Mucosa of rectum (tissue), 2 donors: Measurements from ENCODE around the gene ADAP1.

ENCODE experiments used
- H3K27ac ChIP-seq, 2 donors: one replicate each; pipeline ENCODE4 v1.7.0; 2013; ENCODE audit warnings: inconsistent platforms in 2 of 2, low read depth in 2 of 2, low read length in 2 of 2
- H3K27me3 ChIP-seq, 2 donors: one replicate each; pipeline ENCODE4 v1.7.0; 2013; ENCODE audit warnings: low read length in 2 of 2; ENCODE audit not compliant: control insufficient read depth in 2 of 2, insufficient read depth in 2 of 2
- H3K36me3 ChIP-seq, 2 donors: one replicate each; pipeline ENCODE4 v1.7.0; 2013; ENCODE audit warnings: low read length in 2 of 2; ENCODE audit not compliant: control insufficient read depth in 2 of 2, insufficient read depth in 2 of 2
- H3K4me1 ChIP-seq, 2 donors: one replicate each; pipeline ENCODE4 v1.7.0; 2013; ENCODE audit warnings: low read length in 2 of 2, mild to moderate bottlenecking in 1 of 2; ENCODE audit not compliant: control insufficient read depth in 2 of 2, insufficient read depth in 2 of 2
- H3K4me3 ChIP-seq, 2 donors: one replicate each; pipeline ENCODE4 v1.7.0; 2013; ENCODE audit warnings: low read length in 2 of 2
- H3K9ac ChIP-seq, 2 donors: one replicate each; pipeline ENCODE4 v1.7.0; 2013; ENCODE audit warnings: low read length in 2 of 2, low read depth in 1 of 2, mild to moderate bottlenecking in 1 of 2
- H3K9me3 ChIP-seq, 2 donors: one replicate each; pipeline ENCODE4 v1.7.0; 2013; ENCODE audit warnings: low read length in 2 of 2; ENCODE audit not compliant: control insufficient read depth in 2 of 2
- donor health status: healthy.
- donor health status: Normal muscosa, but diverticular disease.

ADAP1 gene

GRCh38 chr7:871900-872537 lies 82.5 kb downstream of the ADAP1 start:
- H3K9ac ChIP-seq, result no peak overlapping the region
- peak overlapping the region in 1 of 2 donors; percentile 3 for H3K27ac ChIP-seq

GRCh38 chr7:869348-869747 lies 85.1 kb downstream of the ADAP1 start:
- Histone ChIP-seq H3K27ac (no peak overlapping the region), H3K4me1 (peaks cover 18 to 21% of the 10 kb centered on the region in 2 donors), H3K27me3 (no peaks in the 10 kb centered on the region), H3K36me3 (peaks cover 48 to 49% of the 10 kb centered on the region in 2 donors), H3K4me3 (no peak overlapping the region), H3K9me3 (no peaks in the 10 kb centered on the region), H3K9ac (no peak overlapping the region)

More at GRCh38 chr7:871900-872537, 82.5 kb downstream of the ADAP1 start:
- Histone ChIP-seq H3K36me3 (peaks cover 32 to 33% of the 10 kb centered on the region in 2 donors), H3K9me3 (no peaks in the 10 kb centered on the region), H3K27me3 (no peaks in the 10 kb centered on the region), H3K4me3 (no peak overlapping the region), H3K4me1 (peaks cover 17 to 20% of the 10 kb centered on the region in 2 donors)

DNA sequence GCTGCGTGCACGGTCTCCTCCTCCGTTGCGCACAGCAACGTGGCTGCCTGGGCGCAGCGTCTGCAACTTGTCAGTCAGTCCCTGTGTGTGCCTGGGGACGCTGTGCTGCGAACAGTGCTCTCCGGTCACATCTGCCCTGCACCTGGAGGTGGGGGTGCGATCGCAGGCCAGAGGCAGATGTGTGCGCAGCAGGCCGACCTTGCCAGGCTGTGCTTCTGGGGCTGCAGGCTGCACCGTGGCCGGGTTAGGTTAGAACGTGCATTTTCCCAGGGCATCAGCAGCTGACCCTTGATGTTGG lies 86.3 kb downstream of the ADAP1 start:
- Histone ChIP-seq H3K4me3 (no peak overlapping the region), H3K27ac (peak overlapping the region; percentile 80 to 86), H3K4me1 (peaks cover 13 to 14% of the 10 kb centered on the region in 2 donors), H3K27me3 (no peaks in the 10 kb centered on the region), H3K9ac (peak overlapping the region in 1 of 2 donors; percentile 58), H3K9me3 (no peaks in the 10 kb centered on the region), H3K36me3 (peaks cover 51 to 53% of the 10 kb centered on the region in 2 donors)

- peaks cover 12 to 14% of the 10 kb centered on the region in 2 donors for H3K4me1 ChIP-seq
- H3K36me3 ChIP-seq, result peaks cover 50 to 52% of the 10 kb centered on the region in 2 donors
- peak overlapping the region in 1 of 2 donors; percentile 15 for H3K4me3 ChIP-seq
- H3K9me3 ChIP-seq, result no peaks in the 10 kb centered on the region
- H3K27me3 ChIP-seq, result no peaks in the 10 kb centered on the region
- H3K27ac ChIP-seq, result peak overlapping the region; percentile 80 to 86
- peak overlapping the region in 1 of 2 donors; percentile 58 for H3K9ac ChIP-seq
These were observed 86.9 kb downstream of the ADAP1 start for GRCh38 chr7:867406-868188.

- H3K27me3 ChIP-seq, result no peaks in the 10 kb centered on the region
- H3K4me3 ChIP-seq, result peak overlapping the region in 1 of 2 donors; percentile 15
- H3K27ac ChIP-seq, result peak overlapping the region; percentile 80 to 86
- H3K36me3 ChIP-seq, result peaks cover 50 to 52% of the 10 kb centered on the region in 2 donors
- no peaks in the 10 kb centered on the region for H3K9me3 ChIP-seq
- H3K4me1 ChIP-seq, result peaks cover 12 to 14% of the 10 kb centered on the region in 2 donors
- peak overlapping the region in 1 of 2 donors; percentile 58 for H3K9ac ChIP-seq
These were observed 87.5 kb downstream of the ADAP1 start for GRCh38 chr7:867001-867405.

DNA sequence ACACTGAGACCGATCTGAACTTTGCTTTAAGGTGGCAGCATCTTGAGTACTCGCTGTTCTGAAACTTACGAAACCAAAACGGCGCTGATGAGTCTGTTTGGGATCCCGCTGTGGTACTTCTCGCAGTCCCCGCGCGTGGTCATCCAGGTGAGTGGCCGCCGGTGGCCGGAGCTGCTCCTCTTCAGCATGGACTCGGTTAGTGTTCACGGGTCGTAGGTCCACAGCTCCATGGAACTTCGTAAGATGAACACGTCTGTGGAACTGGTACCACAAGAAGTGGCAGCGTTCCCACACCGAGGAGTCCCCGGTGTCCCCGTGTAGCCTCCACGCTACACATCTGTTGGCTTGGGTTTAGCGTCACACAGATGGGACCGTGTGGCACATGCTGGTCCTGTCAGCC lies 88.6 kb downstream of the ADAP1 start:
- no peaks in the 10 kb centered on the region for H3K9me3 ChIP-seq
- peaks cover 15 to 22% of the 10 kb centered on the region in 2 donors for H3K4me1 ChIP-seq
- no peaks in the 10 kb centered on the region for H3K27me3 ChIP-seq
- H3K4me3 ChIP-seq, result no peak overlapping the region
- H3K36me3 ChIP-seq, result peaks cover 55 to 58% of the 10 kb centered on the region in 2 donors
- H3K9ac ChIP-seq, result no peak overlapping the region
- peak overlapping the region in 1 of 2 donors; percentile 11 for H3K27ac ChIP-seq

DNA sequence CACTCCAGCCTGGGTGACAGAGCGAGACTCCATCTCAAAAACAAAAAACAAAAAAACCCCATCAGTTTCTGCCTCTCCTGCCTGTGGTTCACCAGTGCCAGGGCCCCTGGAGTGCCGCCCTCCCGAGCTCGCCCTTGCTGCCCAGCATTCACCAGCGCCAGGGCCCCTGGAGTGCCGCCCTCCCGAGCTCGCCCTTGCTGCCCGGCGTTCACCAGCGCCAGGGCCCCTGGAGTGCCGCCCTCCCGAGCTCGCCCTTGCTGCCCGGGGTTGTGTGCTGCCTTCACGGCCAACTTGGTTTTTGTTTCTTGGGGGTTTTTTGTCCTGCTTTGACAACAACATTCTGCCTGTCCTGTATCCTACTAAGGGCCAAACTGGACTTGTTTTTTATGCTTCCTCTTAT lies 91.4 kb downstream of the ADAP1 start:
- no peak overlapping the region for H3K27ac ChIP-seq
- H3K36me3 ChIP-seq, result peaks cover 66 to 68% of the 10 kb centered on the region in 2 donors
- H3K9ac ChIP-seq, result no peak overlapping the region
- peaks cover 12 to 21% of the 10 kb centered on the region in 2 donors for H3K4me1 ChIP-seq
- H3K9me3 ChIP-seq, result no peaks in the 10 kb centered on the region
- H3K4me3 ChIP-seq, result no peak overlapping the region
- no peaks in the 10 kb centered on the region for H3K27me3 ChIP-seq

DNA sequence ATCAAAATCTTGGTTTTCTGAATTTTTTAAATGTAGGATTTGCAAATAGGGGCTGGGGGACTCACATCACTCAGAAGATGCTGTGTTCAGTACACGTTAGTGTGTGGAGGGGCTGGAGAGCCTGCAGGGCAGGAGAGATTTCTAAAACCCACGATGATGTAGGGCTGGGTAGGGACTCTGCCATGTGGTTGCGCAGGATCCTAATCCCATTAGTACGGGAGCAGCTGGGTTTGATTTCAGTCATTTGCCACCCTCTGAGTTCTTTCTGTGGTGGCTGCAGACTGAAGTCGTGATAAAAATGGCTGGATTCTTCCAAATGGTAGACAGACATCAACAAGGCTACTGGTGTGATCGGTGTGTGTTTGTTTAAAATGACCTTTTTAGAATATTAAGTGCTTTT lies 92.3 kb downstream of the ADAP1 start:
- Histone ChIP-seq H3K4me3 (no peak overlapping the region), H3K4me1 (peaks cover 5 to 11% of the 10 kb centered on the region in 2 donors), H3K27ac (no peak overlapping the region), H3K9ac (no peak overlapping the region), H3K36me3 (peaks cover 67 to 70% of the 10 kb centered on the region in 2 donors), H3K27me3 (no peaks in the 10 kb centered on the region), H3K9me3 (no peaks in the 10 kb centered on the region)

DNA sequence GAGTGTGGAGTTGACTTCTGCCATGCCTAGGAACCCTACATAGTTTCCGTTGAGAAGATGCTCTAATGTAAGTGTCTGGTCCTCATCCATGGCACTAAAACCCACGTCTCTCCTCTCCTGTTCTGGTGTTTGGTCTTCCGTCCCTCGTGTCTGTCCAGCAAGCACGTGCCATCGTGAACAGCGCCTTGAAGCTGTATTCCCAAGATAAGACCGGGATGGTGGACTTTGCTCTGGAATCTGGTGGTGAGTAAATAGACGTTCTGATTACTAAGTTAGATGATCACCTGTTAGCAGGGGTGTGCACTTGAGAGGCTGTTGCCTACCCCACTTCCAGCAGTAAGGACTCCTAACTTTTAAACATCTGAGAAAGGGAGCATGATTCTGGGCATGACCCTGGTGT lies 93.3 kb downstream of the ADAP1 start:
- Histone ChIP-seq H3K4me3 (no peak overlapping the region), H3K36me3 (peaks cover 71 to 75% of the 10 kb centered on the region in 2 donors), H3K4me1 (peaks cover 3 to 9% of the 10 kb centered on the region in 2 donors), H3K9me3 (no peaks in the 10 kb centered on the region), H3K9ac (no peak overlapping the region), H3K27ac (no peak overlapping the region), H3K27me3 (no peaks in the 10 kb centered on the region)

GRCh38 chr7:860149-860548 lies 94.3 kb downstream of the ADAP1 start:
- no peaks in the 10 kb centered on the region for H3K9me3 ChIP-seq
- no peak overlapping the region for H3K9ac ChIP-seq
- no peaks in the 10 kb centered on the region for H3K27me3 ChIP-seq
- H3K4me3 ChIP-seq, result no peak overlapping the region
- peaks cover 64 to 75% of the 10 kb centered on the region in 2 donors for H3K36me3 ChIP-seq
- peaks cover 3 to 9% of the 10 kb centered on the region in 2 donors for H3K4me1 ChIP-seq
- no peak overlapping the region for H3K27ac ChIP-seq
